ENCODE measurements around the gene DLX1.

The DLX1 gene

DNA sequence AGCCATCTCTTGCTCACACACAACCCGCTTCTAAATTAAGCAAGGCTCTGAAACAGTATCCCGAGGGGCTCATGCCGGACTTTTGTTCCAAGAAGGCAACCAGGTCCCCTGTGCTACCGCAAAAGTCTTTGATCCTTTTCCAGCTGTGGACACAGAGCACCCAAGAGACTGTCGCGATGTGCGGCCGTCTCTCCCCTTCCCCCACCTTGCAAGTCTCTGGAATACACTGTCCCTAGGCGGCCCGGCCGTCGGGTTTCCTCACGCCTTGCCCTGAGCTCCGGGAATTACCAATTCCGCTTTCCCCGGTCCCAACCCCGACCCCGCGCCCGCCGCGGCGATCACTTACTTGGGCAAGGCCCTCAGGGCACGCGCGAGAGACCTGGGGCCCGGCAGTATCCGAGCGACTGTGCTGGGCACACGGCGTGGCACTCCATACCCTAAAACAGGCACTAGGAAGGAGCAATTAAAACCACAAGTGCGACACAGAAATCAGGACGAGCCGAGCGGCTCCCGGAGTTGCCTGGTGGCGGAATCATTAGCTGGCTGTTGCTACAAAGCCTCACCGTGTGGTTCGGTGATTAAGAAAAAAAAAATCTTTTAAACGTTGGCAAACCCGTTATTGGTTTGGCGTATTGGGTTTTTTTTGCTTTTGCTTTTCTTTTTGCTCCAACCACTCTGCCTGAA lies 2.2 kb upstream of the DLX1 start:
- DNase-seq (ENCODE audit: low read depth, low spot score), result no peak
- no peak overlapping the region for H3K4me3 ChIP-seq (ENCODE audit: low read depth, low read length)
- TF ChIP-seq, protein P1, sequence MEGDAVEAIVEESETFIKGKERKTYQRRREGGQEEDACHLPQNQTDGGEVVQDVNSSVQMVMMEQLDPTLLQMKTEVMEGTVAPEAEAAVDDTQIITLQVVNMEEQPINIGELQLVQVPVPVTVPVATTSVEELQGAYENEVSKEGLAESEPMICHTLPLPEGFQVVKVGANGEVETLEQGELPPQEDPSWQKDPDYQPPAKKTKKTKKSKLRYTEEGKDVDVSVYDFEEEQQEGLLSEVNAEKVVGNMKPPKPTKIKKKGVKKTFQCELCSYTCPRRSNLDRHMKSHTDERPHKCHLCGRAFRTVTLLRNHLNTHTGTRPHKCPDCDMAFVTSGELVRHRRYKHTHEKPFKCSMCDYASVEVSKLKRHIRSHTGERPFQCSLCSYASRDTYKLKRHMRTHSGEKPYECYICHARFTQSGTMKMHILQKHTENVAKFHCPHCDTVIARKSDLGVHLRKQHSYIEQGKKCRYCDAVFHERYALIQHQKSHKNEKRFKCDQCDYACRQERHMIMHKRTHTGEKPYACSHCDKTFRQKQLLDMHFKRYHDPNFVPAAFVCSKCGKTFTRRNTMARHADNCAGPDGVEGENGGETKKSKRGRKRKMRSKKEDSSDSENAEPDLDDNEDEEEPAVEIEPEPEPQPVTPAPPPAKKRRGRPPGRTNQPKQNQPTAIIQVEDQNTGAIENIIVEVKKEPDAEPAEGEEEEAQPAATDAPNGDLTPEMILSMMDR (IDR thresholded peaks at IDR 0.05; ENCODE audit: low read depth, low read length), result no peak
- in situ Hi-C loops (cut with HindIII; ENCODE audit: low sequenced_read_pairs), result no loop called here

GRCh38 chr2:172083628-172084394 lies 1.5 kb upstream of the DLX1 start:
- DNase-seq (ENCODE audit: low read depth, low spot score), result no peak
- TF ChIP-seq, protein P1 (IDR thresholded peaks at IDR 0.05; ENCODE audit: low read depth, low read length), result no peak
- in situ Hi-C loops (cut with HindIII; ENCODE audit: low sequenced_read_pairs), result no loop called here
- no peak overlapping the region for H3K4me3 ChIP-seq (ENCODE audit: low read depth, low read length)

GRCh38 chr2:172084395-172084644 lies 987 bp upstream of the DLX1 start:
- no peak for DNase-seq (ENCODE audit: low read depth, low spot score)
- in situ Hi-C loops (cut with HindIII; ENCODE audit: low sequenced_read_pairs), result no loop called here
- H3K4me3 ChIP-seq (ENCODE audit: low read depth, low read length), result no peak overlapping the region
- TF ChIP-seq, protein P1 (IDR thresholded peaks at IDR 0.05; ENCODE audit: low read depth, low read length), result no peak

DNA sequence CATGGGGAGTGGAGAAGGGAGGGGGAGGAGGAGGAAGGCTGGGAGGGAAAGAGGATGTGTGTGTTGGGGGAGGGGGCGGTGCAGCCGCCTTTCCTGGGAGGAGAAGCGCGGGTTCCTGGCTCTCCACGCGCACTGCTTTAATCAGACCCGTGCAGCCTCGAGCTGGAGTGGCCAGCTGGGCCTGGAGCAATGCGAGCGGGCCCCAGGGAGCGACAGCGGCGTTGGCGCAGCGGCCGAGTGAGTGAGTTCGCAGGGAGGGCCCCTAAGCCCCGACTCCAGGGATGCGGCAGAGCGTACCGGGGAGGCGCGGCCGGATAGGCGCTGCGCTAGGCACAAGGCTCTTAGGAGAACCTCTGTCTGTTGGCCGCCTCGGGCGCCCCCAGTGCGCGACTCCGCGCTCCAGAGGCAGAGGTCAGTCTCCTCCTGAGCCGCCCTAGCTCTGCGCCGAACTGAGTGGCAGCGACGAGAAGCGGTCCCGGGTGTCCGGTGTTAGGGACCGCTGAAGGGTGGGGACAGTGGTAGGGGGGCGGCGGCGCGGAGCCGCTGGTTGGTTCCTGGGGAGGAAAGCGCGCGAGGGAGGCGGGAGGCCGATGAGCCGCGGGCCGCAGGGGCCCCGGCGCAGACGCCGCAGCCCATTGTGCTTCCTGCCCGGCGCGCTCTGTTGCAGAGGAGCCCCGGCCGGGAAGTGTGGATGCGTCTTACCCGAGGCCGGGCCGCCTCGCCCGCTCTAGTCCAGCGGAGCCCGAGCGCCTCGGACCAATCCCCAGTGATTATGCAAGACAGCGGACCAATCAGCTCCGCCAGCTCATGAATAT lies 455 bp upstream of the DLX1 start:
- TF ChIP-seq, protein P1 (IDR thresholded peaks at IDR 0.05; ENCODE audit: low read depth, low read length), result no peak
- in situ Hi-C loops (cut with HindIII; ENCODE audit: low sequenced_read_pairs), result no loop called here
- peak; percentile 93 for DNase-seq (ENCODE audit: low read depth, low spot score)
- peak overlapping the region; percentile 41 for H3K4me3 ChIP-seq (ENCODE audit: low read depth, low read length)

DNA sequence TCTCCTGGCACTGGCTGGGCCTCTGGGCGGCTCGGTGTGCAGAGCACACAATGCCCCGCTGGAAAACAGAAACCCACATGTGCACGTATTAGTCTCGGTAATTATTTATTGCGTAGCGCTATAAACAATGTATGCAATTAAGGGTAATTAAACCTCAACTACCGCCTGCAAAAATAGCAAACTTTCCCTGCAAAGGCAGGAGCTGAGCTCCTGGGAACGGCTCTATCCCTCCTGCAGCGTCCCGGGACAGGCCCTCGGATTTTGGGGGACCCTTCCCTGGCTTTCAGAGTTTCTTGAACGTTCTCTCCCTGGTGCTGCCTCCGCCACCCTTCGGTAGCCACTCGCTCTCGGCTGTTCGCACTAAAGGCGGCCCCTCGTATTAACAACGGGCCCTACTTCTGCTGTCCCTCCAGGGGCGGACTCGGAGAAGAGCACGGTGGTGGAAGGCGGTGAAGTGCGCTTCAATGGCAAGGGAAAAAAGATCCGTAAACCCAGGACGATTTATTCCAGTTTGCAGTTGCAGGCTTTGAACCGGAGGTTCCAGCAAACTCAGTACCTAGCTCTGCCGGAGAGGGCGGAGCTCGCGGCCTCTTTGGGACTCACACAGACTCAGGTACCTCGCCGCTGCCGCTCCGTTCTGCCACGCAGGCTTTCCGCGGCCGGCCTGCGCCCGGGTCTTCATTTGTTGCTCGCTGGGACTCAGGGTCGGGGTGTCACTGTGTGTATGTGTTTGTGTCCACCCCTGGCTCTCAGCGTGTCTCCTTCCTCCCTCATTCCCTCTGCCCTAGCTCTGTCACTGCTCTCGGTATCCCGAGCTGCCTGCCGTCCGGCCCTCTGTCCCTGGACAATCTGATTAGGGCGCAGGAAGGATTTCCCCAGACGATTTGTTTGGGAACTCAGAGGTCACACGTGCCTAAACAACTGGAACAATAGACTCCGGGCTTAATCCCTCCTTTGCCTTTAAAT lies 1.2 kb downstream of the DLX1 start:
- no peak overlapping the region for H3K4me3 ChIP-seq (ENCODE audit: low read depth, low read length)
- in situ Hi-C loops (cut with HindIII; ENCODE audit: low sequenced_read_pairs), result no loop called here
- no peak for DNase-seq (ENCODE audit: low read depth, low spot score)
- TF ChIP-seq, protein P1 (IDR thresholded peaks at IDR 0.05; ENCODE audit: low read depth, low read length), result peak; percentile 16

All from astrocyte of the spinal cord (primary cell).